Measurements from ENCODE around the gene DMRT2. TPM values are rescaled to one million over a fixed set of nuclear protein-coding genes. Genes with fewer than 3 reads are reported as not detected.

The DMRT2 gene
- total and polyA plus RNA-seq, 2 donors, result 19.0 to 35.2 TPM

- DNase-seq (ENCODE audit: low read depth in 6 of 9, low spot score in 9 of 9), result no peak
- H3K4me3 ChIP-seq (ENCODE audit: low read length in 2 of 2), result no peak overlapping the region
- no peaks in the 10 kb centered on the region for H3K27me3 ChIP-seq (ENCODE audit: control insufficient read depth in 2 of 2, insufficient read depth in 1 of 2, low read length in 1 of 2)
- 94% methylated on average over 4 of the region's 4 CpGs for WGBS
- H3K36me3 ChIP-seq (ENCODE audit: control insufficient read depth in 2 of 2, insufficient read depth in 2 of 2, low read length in 1 of 2), result no peaks in the 10 kb centered on the region
- no peaks in the 10 kb centered on the region for H3K4me1 ChIP-seq (ENCODE audit: control insufficient read depth in 2 of 2, insufficient read depth in 2 of 2, low read length in 2 of 2)
- H3K27ac ChIP-seq (ENCODE audit: low read depth in 1 of 2, low read length in 1 of 2), result no peak overlapping the region
- H3K9me3 ChIP-seq (ENCODE audit: control insufficient read depth in 2 of 2, insufficient read depth in 1 of 2, low read length in 1 of 2), result no peaks in the 10 kb centered on the region
Measured at GRCh38 chr9:1014225-1014624, 35.9 kb upstream of the DMRT2 start.

DNA sequence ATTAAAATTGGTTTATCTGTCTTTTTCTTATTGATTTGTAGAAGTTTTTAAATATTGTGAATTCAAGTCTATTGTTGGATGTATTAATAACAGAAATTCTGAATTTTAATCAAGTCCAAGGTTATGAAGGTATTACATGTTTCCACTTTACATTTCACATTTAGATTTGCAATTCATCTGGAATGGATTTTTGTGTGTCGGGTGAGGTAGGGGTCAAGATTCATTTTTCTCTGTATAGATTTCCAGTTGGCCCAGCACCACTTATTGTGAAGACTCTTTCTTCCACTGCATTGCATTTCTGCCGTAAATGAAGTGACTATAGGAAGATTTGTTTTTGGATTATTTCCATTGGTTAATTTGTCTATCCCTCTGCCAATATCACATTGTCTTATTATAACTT lies 35.5 kb upstream of the DMRT2 start:
- WGBS, result 99% methylated on average over 2 of the region's 2 CpGs
- no peaks in the 10 kb centered on the region for H3K27me3 ChIP-seq (ENCODE audit: control insufficient read depth in 2 of 2, insufficient read depth in 1 of 2, low read length in 1 of 2)
- DNase-seq (ENCODE audit: low read depth in 6 of 9, low spot score in 9 of 9), result no peak
- H3K4me1 ChIP-seq (ENCODE audit: control insufficient read depth in 2 of 2, insufficient read depth in 2 of 2, low read length in 2 of 2), result no peaks in the 10 kb centered on the region
- no peaks in the 10 kb centered on the region for H3K9me3 ChIP-seq (ENCODE audit: control insufficient read depth in 2 of 2, insufficient read depth in 1 of 2, low read length in 1 of 2)
- H3K27ac ChIP-seq (ENCODE audit: low read depth in 1 of 2, low read length in 1 of 2), result no peak overlapping the region
- no peak overlapping the region for H3K4me3 ChIP-seq (ENCODE audit: low read length in 2 of 2)
- no peaks in the 10 kb centered on the region for H3K36me3 ChIP-seq (ENCODE audit: control insufficient read depth in 2 of 2, insufficient read depth in 2 of 2, low read length in 1 of 2)

DNA sequence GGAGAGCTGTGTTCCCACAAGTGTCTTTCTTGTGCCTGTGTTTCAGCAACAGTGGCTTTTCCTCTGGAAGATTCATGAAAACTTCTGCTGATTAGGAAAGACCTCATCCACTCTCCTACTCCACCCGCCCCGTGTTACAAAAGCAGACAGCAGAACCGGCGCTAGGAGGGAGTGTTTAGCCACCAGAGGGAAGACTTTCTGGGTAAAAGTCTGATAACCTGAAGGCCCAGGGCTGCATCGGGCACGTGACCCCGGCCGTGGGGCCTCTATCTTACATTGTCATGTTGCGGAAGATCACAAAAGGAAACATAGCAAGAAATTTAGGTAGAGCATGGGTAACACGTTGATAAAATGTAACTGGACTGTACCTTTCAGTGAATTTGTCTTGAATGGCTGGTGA lies 32.0 kb upstream of the DMRT2 start:
- H3K36me3 ChIP-seq (ENCODE audit: control insufficient read depth in 2 of 2, insufficient read depth in 2 of 2, low read length in 1 of 2), result no peaks in the 10 kb centered on the region
- no peaks in the 10 kb centered on the region for H3K4me1 ChIP-seq (ENCODE audit: control insufficient read depth in 2 of 2, insufficient read depth in 2 of 2, low read length in 2 of 2)
- no peaks in the 10 kb centered on the region for H3K27me3 ChIP-seq (ENCODE audit: control insufficient read depth in 2 of 2, insufficient read depth in 1 of 2, low read length in 1 of 2)
- H3K9me3 ChIP-seq (ENCODE audit: control insufficient read depth in 2 of 2, insufficient read depth in 1 of 2, low read length in 1 of 2), result no peaks in the 10 kb centered on the region
- WGBS, result 9% methylated on average over 10 of the region's 10 CpGs
- no peak overlapping the region for H3K27ac ChIP-seq (ENCODE audit: low read depth in 1 of 2, low read length in 1 of 2)
- H3K4me3 ChIP-seq (ENCODE audit: low read length in 2 of 2), result no peak overlapping the region
- DNase-seq (ENCODE audit: low read depth in 6 of 9, low spot score in 9 of 9), result no peak

- H3K36me3 ChIP-seq (ENCODE audit: control insufficient read depth in 2 of 2, insufficient read depth in 2 of 2, low read length in 1 of 2), result no peaks in the 10 kb centered on the region
- H3K27ac ChIP-seq (ENCODE audit: low read depth in 1 of 2, low read length in 1 of 2), result no peak overlapping the region
- no peaks in the 10 kb centered on the region for H3K4me1 ChIP-seq (ENCODE audit: control insufficient read depth in 2 of 2, insufficient read depth in 2 of 2, low read length in 2 of 2)
- 97% methylated on average over 1 of the region's 1 CpG for WGBS
- no peak for DNase-seq (ENCODE audit: low read depth in 6 of 9, low spot score in 9 of 9)
- H3K27me3 ChIP-seq (ENCODE audit: control insufficient read depth in 2 of 2, insufficient read depth in 1 of 2, low read length in 1 of 2), result no peaks in the 10 kb centered on the region
- H3K4me3 ChIP-seq (ENCODE audit: low read length in 2 of 2), result no peak overlapping the region
- no peaks in the 10 kb centered on the region for H3K9me3 ChIP-seq (ENCODE audit: control insufficient read depth in 2 of 2, insufficient read depth in 1 of 2, low read length in 1 of 2)
Measured at GRCh38 chr9:1024112-1024511, 26.0 kb upstream of the DMRT2 start.

- Histone ChIP-seq H3K36me3 (ENCODE audit: control insufficient read depth in 2 of 2, insufficient read depth in 2 of 2, low read length in 1 of 2) (no peaks in the 10 kb centered on the region), H3K4me3 (ENCODE audit: low read length in 2 of 2) (no peak overlapping the region), H3K9me3 (ENCODE audit: control insufficient read depth in 2 of 2, insufficient read depth in 1 of 2, low read length in 1 of 2) (no peaks in the 10 kb centered on the region), H3K4me1 (ENCODE audit: control insufficient read depth in 2 of 2, insufficient read depth in 2 of 2, low read length in 2 of 2) (no peaks in the 10 kb centered on the region), H3K27ac (ENCODE audit: low read depth in 1 of 2, low read length in 1 of 2) (no peak overlapping the region), H3K27me3 (ENCODE audit: control insufficient read depth in 2 of 2, insufficient read depth in 1 of 2, low read length in 1 of 2) (no peaks in the 10 kb centered on the region)
- 52% methylated on average over 8 of the region's 8 CpGs for WGBS
- no peak for DNase-seq (ENCODE audit: low read depth in 6 of 9, low spot score in 9 of 9)
Measured at GRCh38 chr9:1025131-1025530, 25.0 kb upstream of the DMRT2 start.

GRCh38 chr9:1026219-1026618 lies 23.9 kb upstream of the DMRT2 start:
- Histone ChIP-seq H3K4me3 (ENCODE audit: low read length in 2 of 2) (no peak overlapping the region), H3K9me3 (ENCODE audit: control insufficient read depth in 2 of 2, insufficient read depth in 1 of 2, low read length in 1 of 2) (no peaks in the 10 kb centered on the region), H3K27me3 (ENCODE audit: control insufficient read depth in 2 of 2, insufficient read depth in 1 of 2, low read length in 1 of 2) (no peaks in the 10 kb centered on the region), H3K36me3 (ENCODE audit: control insufficient read depth in 2 of 2, insufficient read depth in 2 of 2, low read length in 1 of 2) (no peaks in the 10 kb centered on the region), H3K4me1 (ENCODE audit: control insufficient read depth in 2 of 2, insufficient read depth in 2 of 2, low read length in 2 of 2) (no peaks in the 10 kb centered on the region), H3K27ac (ENCODE audit: low read depth in 1 of 2, low read length in 1 of 2) (no peak overlapping the region)
- DNase-seq (ENCODE audit: low read depth in 6 of 9, low spot score in 9 of 9), result no peak

DNA sequence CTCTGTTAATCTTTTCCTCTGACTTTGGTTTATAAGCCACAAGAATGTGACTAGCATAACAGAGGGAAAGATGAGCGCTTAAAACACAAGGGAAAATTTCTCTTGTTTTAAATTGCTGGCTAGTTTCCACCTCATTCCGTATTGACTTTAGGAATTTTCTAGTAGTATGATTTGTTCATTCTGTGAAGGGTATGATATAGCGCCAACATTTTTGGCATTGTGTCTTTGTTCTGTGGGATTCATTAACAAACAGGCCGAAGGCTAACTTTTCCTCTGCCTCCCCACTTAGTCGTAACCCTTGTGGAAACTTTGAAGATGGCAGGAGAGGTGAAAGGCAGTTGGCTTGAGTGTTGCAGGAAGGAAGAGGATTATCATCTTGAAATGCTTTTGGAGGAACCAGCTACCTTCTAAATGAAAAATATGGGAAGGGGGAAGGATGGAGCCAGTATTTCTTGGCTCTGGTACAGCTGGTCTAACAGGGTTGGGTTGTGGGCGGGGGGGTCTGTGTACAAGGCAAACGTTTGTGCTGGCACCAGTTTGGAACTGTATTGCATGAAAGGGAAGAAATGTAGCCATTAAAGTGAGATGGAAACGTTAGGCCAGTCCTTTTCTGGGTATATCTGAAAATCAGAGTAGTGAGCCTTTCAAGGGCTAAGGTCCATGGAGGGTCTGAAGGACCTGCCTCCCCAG lies 21.5 kb upstream of the DMRT2 start:
- Histone ChIP-seq H3K27ac (ENCODE audit: low read depth in 1 of 2, low read length in 1 of 2) (no peak overlapping the region), H3K4me3 (ENCODE audit: low read length in 2 of 2) (no peak overlapping the region), H3K9me3 (ENCODE audit: control insufficient read depth in 2 of 2, insufficient read depth in 1 of 2, low read length in 1 of 2) (no peaks in the 10 kb centered on the region), H3K36me3 (ENCODE audit: control insufficient read depth in 2 of 2, insufficient read depth in 2 of 2, low read length in 1 of 2) (no peaks in the 10 kb centered on the region), H3K27me3 (ENCODE audit: control insufficient read depth in 2 of 2, insufficient read depth in 1 of 2, low read length in 1 of 2) (no peaks in the 10 kb centered on the region), H3K4me1 (ENCODE audit: control insufficient read depth in 2 of 2, insufficient read depth in 2 of 2, low read length in 2 of 2) (no peaks in the 10 kb centered on the region)
- no peak for DNase-seq (ENCODE audit: low read depth in 6 of 9, low spot score in 9 of 9)
- 87% methylated on average over 8 of the region's 8 CpGs for WGBS

DNA sequence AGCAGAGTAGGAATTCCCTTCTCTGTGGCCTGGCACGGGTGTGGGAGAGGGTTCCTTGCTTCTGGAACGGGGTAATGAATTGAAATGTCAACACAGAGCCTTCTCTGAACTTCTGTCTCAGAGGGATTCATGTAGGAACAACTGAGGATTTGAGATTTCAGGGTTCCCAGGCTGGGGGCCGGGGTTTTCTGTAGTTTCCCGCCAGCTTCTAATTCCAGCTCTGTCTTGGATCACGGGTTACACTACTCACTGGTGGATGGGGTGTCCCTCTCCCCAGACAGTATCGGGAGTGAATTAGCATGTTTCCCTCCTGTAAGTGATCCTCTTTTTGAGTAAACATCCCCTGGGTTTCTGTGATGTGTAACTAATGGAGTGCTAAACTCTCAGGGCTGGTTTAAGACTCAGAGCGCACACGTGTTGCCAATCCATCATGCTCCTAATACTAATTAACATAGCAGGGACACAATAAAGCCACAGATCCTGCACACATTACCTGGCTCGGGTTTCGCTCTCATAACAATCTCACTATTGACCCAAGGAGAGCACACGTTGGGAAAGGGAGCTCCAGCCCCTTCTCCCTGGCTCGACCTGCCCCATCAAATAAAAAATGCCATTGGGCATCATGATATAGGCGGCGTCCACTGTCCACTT lies 18.1 kb upstream of the DMRT2 start:
- no peaks in the 10 kb centered on the region for H3K9me3 ChIP-seq (ENCODE audit: control insufficient read depth in 2 of 2, insufficient read depth in 1 of 2, low read length in 1 of 2)
- 84% methylated on average over 14 of the region's 14 CpGs for WGBS

GRCh38 chr9:1034271-1034670 lies 15.9 kb upstream of the DMRT2 start:
- 83% methylated on average over 3 of the region's 3 CpGs for WGBS

More for the DNA sequence above, 18.1 kb upstream of the DMRT2 start:
- Histone ChIP-seq H3K4me3 (ENCODE audit: low read length in 2 of 2) (no peak overlapping the region), H3K36me3 (ENCODE audit: control insufficient read depth in 2 of 2, insufficient read depth in 2 of 2, low read length in 1 of 2) (no peaks in the 10 kb centered on the region), H3K27ac (ENCODE audit: low read depth in 1 of 2, low read length in 1 of 2) (no peak overlapping the region), H3K4me1 (ENCODE audit: control insufficient read depth in 2 of 2, insufficient read depth in 2 of 2, low read length in 2 of 2) (no peaks in the 10 kb centered on the region), H3K27me3 (ENCODE audit: control insufficient read depth in 2 of 2, insufficient read depth in 1 of 2, low read length in 1 of 2) (no peaks in the 10 kb centered on the region)
- no peak for DNase-seq (ENCODE audit: low read depth in 6 of 9, low spot score in 9 of 9)

More at GRCh38 chr9:1034271-1034670, 15.9 kb upstream of the DMRT2 start:
- DNase-seq (ENCODE audit: low read depth in 6 of 9, low spot score in 9 of 9), result no peak
- Histone ChIP-seq H3K27ac (ENCODE audit: low read depth in 1 of 2, low read length in 1 of 2) (no peak overlapping the region), H3K27me3 (ENCODE audit: control insufficient read depth in 2 of 2, insufficient read depth in 1 of 2, low read length in 1 of 2) (peaks cover 0 to 2% of the 10 kb centered on the region in 2 donors), H3K4me1 (ENCODE audit: control insufficient read depth in 2 of 2, insufficient read depth in 2 of 2, low read length in 2 of 2) (no peaks in the 10 kb centered on the region), H3K9me3 (ENCODE audit: control insufficient read depth in 2 of 2, insufficient read depth in 1 of 2, low read length in 1 of 2) (no peaks in the 10 kb centered on the region), H3K4me3 (ENCODE audit: low read length in 2 of 2) (no peak overlapping the region), H3K36me3 (ENCODE audit: control insufficient read depth in 2 of 2, insufficient read depth in 2 of 2, low read length in 1 of 2) (no peaks in the 10 kb centered on the region)
